ENCODE measurements around the gene FBXO3. TPM values are rescaled to one million over a fixed set of nuclear protein-coding genes. Genes with fewer than 3 reads are reported as not detected.
A peak's percentile ranks its signal among the peaks of the same experiment; 100 is the strongest.

The FBXO3 gene
- total and polyA plus RNA-seq, 2 experiments from 2014 or later, result 12.5 to 28.4 TPM

GRCh38 chr11:33691066-33691864 is 83.1 kb downstream of the FBXO3 start:
- Histone ChIP-seq H3K79me2 (replicated peaks; ENCODE audit: insufficient read depth) (no peaks in the 10 kb centered on the region), H3K36me3 (ENCODE audit: insufficient read depth) (no peaks in the 10 kb centered on the region), H3K4me1 (ENCODE audit: insufficient read depth) (peaks cover 28% of the 10 kb centered on the region), H3K27ac (ENCODE audit: low read depth) (no peak overlapping the region), H3K27me3 (ENCODE audit: insufficient read depth) (no peaks in the 10 kb centered on the region), H3K4me3 (no peak overlapping the region), H3K4me2 (no peak overlapping the region), H3K9me2 (ENCODE audit: insufficient read depth) (no peaks in the 10 kb centered on the region), H2AFZ (peak overlapping the region; percentile 89), H3F3A (replicated peaks; ENCODE audit: low read depth) (no peaks in the 10 kb centered on the region), H4K20me1 (replicated peaks; ENCODE audit: insufficient read depth) (no peaks in the 10 kb centered on the region)
- Mint-ChIP-seq H3K36me3 (ENCODE audit: low read depth) (no peaks in the 10 kb centered on the region), H3K4me1 (peaks cover 35% of the 10 kb centered on the region), H3K9me3 (no peaks in the 10 kb centered on the region), H3K27me3 (ENCODE audit: insufficient read depth, low read depth, poor library complexity) (no peaks in the 10 kb centered on the region), H3K4me3 (no peak overlapping the region), H3K27ac (no peak overlapping the region)
- TF ChIP-seq ZNF114 (CRISPR knock-in tag; IDR thresholded peaks at IDR 0.05), result no peak
- TF ChIP-seq ETS1 (IDR thresholded peaks at IDR 0.05), result no peak
- TF ChIP-seq, protein P1, sequence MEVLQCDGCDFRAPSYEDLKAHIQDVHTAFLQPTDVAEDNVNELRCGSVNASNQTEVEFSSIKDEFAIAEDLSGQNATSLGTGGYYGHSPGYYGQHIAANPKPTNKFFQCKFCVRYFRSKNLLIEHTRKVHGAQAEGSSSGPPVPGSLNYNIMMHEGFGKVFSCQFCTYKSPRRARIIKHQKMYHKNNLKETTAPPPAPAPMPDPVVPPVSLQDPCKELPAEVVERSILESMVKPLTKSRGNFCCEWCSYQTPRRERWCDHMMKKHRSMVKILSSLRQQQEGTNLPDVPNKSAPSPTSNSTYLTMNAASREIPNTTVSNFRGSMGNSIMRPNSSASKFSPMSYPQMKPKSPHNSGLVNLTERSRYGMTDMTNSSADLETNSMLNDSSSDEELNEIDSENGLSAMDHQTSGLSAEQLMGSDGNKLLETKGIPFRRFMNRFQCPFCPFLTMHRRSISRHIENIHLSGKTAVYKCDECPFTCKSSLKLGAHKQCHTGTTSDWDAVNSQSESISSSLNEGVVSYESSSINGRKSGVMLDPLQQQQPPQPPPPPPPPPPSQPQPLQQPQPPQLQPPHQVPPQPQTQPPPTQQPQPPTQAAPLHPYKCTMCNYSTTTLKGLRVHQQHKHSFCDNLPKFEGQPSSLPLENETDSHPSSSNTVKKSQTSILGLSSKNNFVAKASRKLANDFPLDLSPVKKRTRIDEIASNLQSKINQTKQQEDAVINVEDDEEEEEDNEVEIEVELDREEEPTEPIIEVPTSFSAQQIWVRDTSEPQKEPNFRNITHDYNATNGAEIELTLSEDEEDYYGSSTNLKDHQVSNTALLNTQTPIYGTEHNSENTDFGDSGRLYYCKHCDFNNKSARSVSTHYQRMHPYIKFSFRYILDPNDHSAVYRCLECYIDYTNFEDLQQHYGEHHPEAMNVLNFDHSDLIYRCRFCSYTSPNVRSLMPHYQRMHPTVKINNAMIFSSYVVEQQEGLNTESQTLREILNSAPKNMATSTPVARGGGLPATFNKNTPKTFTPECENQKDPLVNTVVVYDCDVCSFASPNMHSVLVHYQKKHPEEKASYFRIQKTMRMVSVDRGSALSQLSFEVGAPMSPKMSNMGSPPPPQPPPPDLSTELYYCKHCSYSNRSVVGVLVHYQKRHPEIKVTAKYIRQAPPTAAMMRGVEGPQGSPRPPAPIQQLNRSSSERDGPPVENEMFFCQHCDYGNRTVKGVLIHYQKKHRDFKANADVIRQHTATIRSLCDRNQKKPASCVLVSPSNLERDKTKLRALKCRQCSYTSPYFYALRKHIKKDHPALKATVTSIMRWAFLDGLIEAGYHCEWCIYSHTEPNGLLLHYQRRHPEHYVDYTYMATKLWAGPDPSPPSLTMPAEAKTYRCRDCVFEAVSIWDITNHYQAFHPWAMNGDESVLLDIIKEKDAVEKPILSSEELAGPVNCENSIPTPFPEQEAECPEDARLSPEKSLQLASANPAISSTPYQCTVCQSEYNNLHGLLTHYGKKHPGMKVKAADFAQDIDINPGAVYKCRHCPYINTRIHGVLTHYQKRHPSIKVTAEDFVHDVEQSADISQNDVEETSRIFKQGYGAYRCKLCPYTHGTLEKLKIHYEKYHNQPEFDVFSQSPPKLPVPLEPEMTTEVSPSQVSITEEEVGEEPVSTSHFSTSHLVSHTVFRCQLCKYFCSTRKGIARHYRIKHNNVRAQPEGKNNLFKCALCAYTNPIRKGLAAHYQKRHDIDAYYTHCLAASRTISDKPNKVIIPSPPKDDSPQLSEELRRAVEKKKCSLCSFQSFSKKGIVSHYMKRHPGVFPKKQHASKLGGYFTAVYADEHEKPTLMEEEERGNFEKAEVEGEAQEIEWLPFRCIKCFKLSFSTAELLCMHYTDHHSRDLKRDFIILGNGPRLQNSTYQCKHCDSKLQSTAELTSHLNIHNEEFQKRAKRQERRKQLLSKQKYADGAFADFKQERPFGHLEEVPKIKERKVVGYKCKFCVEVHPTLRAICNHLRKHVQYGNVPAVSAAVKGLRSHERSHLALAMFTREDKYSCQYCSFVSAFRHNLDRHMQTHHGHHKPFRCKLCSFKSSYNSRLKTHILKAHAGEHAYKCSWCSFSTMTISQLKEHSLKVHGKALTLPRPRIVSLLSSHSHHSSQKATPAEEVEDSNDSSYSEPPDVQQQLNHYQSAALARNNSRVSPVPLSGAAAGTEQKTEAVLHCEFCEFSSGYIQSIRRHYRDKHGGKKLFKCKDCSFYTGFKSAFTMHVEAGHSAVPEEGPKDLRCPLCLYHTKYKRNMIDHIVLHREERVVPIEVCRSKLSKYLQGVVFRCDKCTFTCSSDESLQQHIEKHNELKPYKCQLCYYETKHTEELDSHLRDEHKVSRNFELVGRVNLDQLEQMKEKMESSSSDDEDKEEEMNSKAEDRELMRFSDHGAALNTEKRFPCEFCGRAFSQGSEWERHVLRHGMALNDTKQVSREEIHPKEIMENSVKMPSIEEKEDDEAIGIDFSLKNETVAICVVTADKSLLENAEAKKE (CRISPR knock-in tag; IDR thresholded peaks at IDR 0.05), result no peak
- no peak for ATAC-seq
- DNase-seq (ENCODE audit: low spot score), result no peak

Other genes with a start within 250 kb of the FBXO3 start
- not detected in 2 replicates for gene C11orf91, start 73.7 kb downstream of the FBXO3 start, total RNA-seq (2014; rRNA removed; shearing (Covaris generic))
- gene C11orf91, start 73.7 kb downstream of the FBXO3 start, polyA plus RNA-seq (2016; fragmentation: Nextera tagmentation; extraction: Ambion mirVana), result not detected in 2 replicates
- gene CD59, start 38.1 kb downstream of the FBXO3 start, total RNA-seq (2014; rRNA removed; shearing (Covaris generic)), result 41.5 and 61.5 TPM in 2 replicates
- 73.9 and 86.6 TPM in 2 replicates for gene CD59, start 38.1 kb downstream of the FBXO3 start, polyA plus RNA-seq (2016; fragmentation: Nextera tagmentation; extraction: Ambion mirVana)
- gene LMO2, start 117.6 kb upstream of the FBXO3 start, total RNA-seq (2014; rRNA removed; shearing (Covaris generic)), result 3.1 and 3.9 TPM in 2 replicates
- 1.4 and 2.7 TPM in 2 replicates for gene LMO2, start 117.6 kb upstream of the FBXO3 start, polyA plus RNA-seq (2016; fragmentation: Nextera tagmentation; extraction: Ambion mirVana)